GM23338 (cell line): ENCODE data around the gene SLC25A47. TPM values are rescaled to one million over a fixed set of nuclear protein-coding genes. Genes with fewer than 3 reads are reported as not detected.

Experiments used
- ATAC-seq: fragments of 200-7000 bp; cut with Tn5 transposase; 3 replicates; pipeline ENCODE4 v1.9.1; 2020
- DNase-seq: peaks from one replicate; pipeline ENCODE4 v3.0.0-alpha.2; 2015; ENCODE audit warnings: low spot score
- H2AFZ ChIP-seq: fragments of 200-600 bp; sonication (generic); 2 replicates; pipeline ENCODE4 v1.8.0; 2016; ENCODE audit warnings: antibody characterized with exemption, mild to moderate bottlenecking, moderate library complexity
- H3F3A ChIP-seq: fragments of 200-600 bp; sonication (generic); replicated peaks from 2 replicates; pipeline ENCODE4 v1.8.0; 2017; ENCODE audit warnings: antibody characterized with exemption, mixed run types, low read depth
- H3K27ac ChIP-seq: fragments of 200-600 bp; sonication (generic); 2 replicates; pipeline ENCODE4 v1.6.1; 2016; ENCODE audit warnings: low read depth
- H3K27me3 ChIP-seq: fragments of 200-600 bp; sonication (generic); 2 replicates; pipeline ENCODE4 v1.8.0; 2016; ENCODE audit warnings: mild to moderate bottlenecking, mixed run types, moderate library complexity; ENCODE audit not compliant: insufficient read depth
- H3K36me3 ChIP-seq: fragments of 200-600 bp; sonication (generic); 2 replicates; pipeline ENCODE4 v1.8.0; 2016; ENCODE audit warnings: mild to moderate bottlenecking; ENCODE audit not compliant: insufficient read depth
- H3K4me1 ChIP-seq: fragments of 200-600 bp; sonication (generic); 2 replicates; pipeline ENCODE4 v1.8.0; 2016; ENCODE audit warnings: mild to moderate bottlenecking, moderate library complexity; ENCODE audit not compliant: insufficient read depth
- H3K4me2 ChIP-seq: fragments of 200-600 bp; sonication (generic); 2 replicates; pipeline ENCODE4 v1.7.1; 2017; ENCODE audit warnings: mixed run types
- H3K4me3 ChIP-seq: fragments of 200-600 bp; sonication (generic); 2 replicates; pipeline ENCODE4 v1.6.1; 2016; ENCODE audit warnings: mixed run types
- H3K79me2 ChIP-seq: fragments of 200-600 bp; sonication (generic); replicated peaks from 2 replicates; pipeline ENCODE4 v1.8.0; 2017; ENCODE audit warnings: mild to moderate bottlenecking; ENCODE audit not compliant: insufficient read depth
- H3K9me2 ChIP-seq: fragments of 200-600 bp; sonication (generic); 2 replicates; pipeline ENCODE4 v1.8.0; 2017; ENCODE audit not compliant: insufficient read depth
- H4K20me1 ChIP-seq: fragments of 200-600 bp; sonication (generic); replicated peaks from 2 replicates; pipeline ENCODE4 v1.8.0; 2017; ENCODE audit warnings: mild to moderate bottlenecking; ENCODE audit not compliant: insufficient read depth
- H3K27ac Mint-ChIP-seq: 2 replicates; pipeline ENCODE4 v1.8.0; 2020; ENCODE audit warnings: inconsistent platforms, mild to moderate bottlenecking, moderate library complexity, mixed read lengths
- H3K27me3 Mint-ChIP-seq: 3 replicates; pipeline ENCODE4 v1.8.0; 2022; ENCODE audit warnings: low read depth, mild to moderate bottlenecking, moderate library complexity, mixed read lengths, inconsistent platforms; ENCODE audit not compliant: insufficient read depth, poor library complexity
- H3K36me3 Mint-ChIP-seq: 3 replicates; pipeline ENCODE4 v1.8.0; 2021; ENCODE audit warnings: low read depth, mild to moderate bottlenecking, inconsistent platforms, moderate library complexity, mixed read lengths
- H3K4me1 Mint-ChIP-seq: 3 replicates; pipeline ENCODE4 v1.8.0; 2020; ENCODE audit warnings: mild to moderate bottlenecking, inconsistent platforms, mixed read lengths
- H3K4me3 Mint-ChIP-seq: 3 replicates; pipeline ENCODE4 v1.8.0; 2021; ENCODE audit warnings: moderate library complexity, mild to moderate bottlenecking, inconsistent platforms, mixed read lengths
- H3K9me3 Mint-ChIP-seq: 3 replicates; pipeline ENCODE4 v1.8.0; 2020; ENCODE audit warnings: moderate library complexity, mild to moderate bottlenecking, inconsistent platforms, mixed read lengths
- CREB1 ChIP-seq: fragments of 250-450 bp; sonication (Bioruptor Pico); IDR thresholded peaks from 2 replicates; pipeline ENCODE4 v1.5.0; 2020; ENCODE audit warnings: low read depth, mild to moderate bottlenecking, moderate library complexity
- CTCF ChIP-seq, 2 experiments: fragments of 200-600 bp in 1 of 2; sonication (generic) in 1 of 2; conservative IDR thresholded peaks; 2 replicates each; pipeline versions ENCODE4 v1.5.1 to v1.6.1; 2016 to 2017; ENCODE audit warnings: antibody characterized with exemption in 2 of 2, low read depth in 2 of 2, mild to moderate bottlenecking in 2 of 2, moderate library complexity in 1 of 2
- POLR2AphosphoS5 ChIP-seq: IDR thresholded peaks from 2 replicates; pipeline ENCODE4 v1.6.1; 2016; ENCODE audit warnings: antibody characterized with exemption, low read depth
- ZNF462 ChIP-seq: fragments of 250-450 bp; sonication (Bioruptor Pico); IDR thresholded peaks from 2 replicates; pipeline ENCODE4 v1.5.0; 2020; ENCODE audit warnings: mild to moderate bottlenecking, moderate library complexity
- polyA plus RNA-seq: library from polyadenylated mRNA; unstranded; fragments of >200 nt; fragmentation: Nextera tagmentation; extraction: Ambion mirVana; gene quantifications from 2 replicates; pipeline ENCODE4 v1.2.1, GENCODE V29; 2016
- total RNA-seq: library from RNA; depleted of rRNA; stranded (reverse); fragments of >200 nt; shearing (Covaris generic); gene quantifications from 2 replicates; pipeline ENCODE4 v1.2.3, GENCODE V29; 2014

Gene SLC25A47
- total and polyA plus RNA-seq, 2 experiments from 2014 or later: not detected

GRCh38 chr14:100302616-100303015 is 20.5 kb upstream of the SLC25A47 start (continued):
- TF ChIP-seq ZNF462 (no peak), CREB1 (no peak)

- Histone ChIP-seq H4K20me1 (peaks cover 51% of the 10 kb centered on the region), H3K4me3 (no peak overlapping the region), H3F3A (peaks cover 16% of the 10 kb centered on the region), H3K27me3 (peaks cover 6% of the 10 kb centered on the region; the same call in 1 of the 2 replicates), H3K4me1 (peaks cover 8% of the 10 kb centered on the region), H2AFZ (no peak overlapping the region), H3K36me3 (no peaks in the 10 kb centered on the region), H3K27ac (no peak overlapping the region), H3K9me2 (no peaks in the 10 kb centered on the region), H3K4me2 (peak overlapping the region; percentile 86; the same call in 1 of the 2 replicates), H3K79me2 (peaks cover 62% of the 10 kb centered on the region)
- H3K9me3 Mint-ChIP-seq: no peaks in the 10 kb centered on the region
- no peak overlapping the region; the same call in 2 of the 3 replicates for H3K4me3 Mint-ChIP-seq
- TF ChIP-seq POLR2AphosphoS5 (no peak), CTCF (conservative IDR thresholded peaks at IDR 0.05; ENCODE audit: low read depth in 2 of 2) (peak; percentile 54 to 64)
- peaks cover 17% of the 10 kb centered on the region for H3K27me3 Mint-ChIP-seq
- peaks cover 30% of the 10 kb centered on the region for H3K4me1 Mint-ChIP-seq
- peak; percentile 55 for DNase-seq
- H3K36me3 Mint-ChIP-seq: peaks cover 26% of the 10 kb centered on the region
- ATAC-seq: no peak
- no peak overlapping the region for H3K27ac Mint-ChIP-seq
Observed at GRCh38 chr14:100303179-100303578, 20.0 kb upstream of the SLC25A47 start.
